ENCODE results near the gene PKD1. TPM values are rescaled to one million over a fixed set of nuclear protein-coding genes. Genes with fewer than 3 reads are reported as not detected.

PKD1 gene
- total RNA-seq, 1 donor from 2014 or later, result 70.0 TPM

DNA sequence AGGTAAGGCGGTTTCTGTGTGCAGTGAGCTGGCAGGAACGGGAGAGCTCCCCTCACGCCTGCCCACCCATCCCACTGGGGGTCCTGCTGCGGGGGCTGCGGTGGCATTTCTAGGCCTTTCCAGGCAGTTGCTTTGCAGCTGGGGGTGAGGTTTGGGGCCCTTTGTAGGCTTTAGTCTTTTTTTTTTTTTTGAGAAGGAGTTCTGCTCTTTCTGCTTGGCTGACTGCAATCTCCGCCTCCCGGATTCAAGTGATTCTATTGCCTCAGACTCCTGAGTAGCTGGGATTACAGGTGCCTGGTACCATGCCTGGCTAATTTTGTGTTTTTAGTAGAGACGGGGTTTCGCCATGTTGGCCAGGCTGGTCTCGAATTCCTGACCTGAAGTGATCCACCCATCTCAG is 76.8 kb downstream of the PKD1 start:
- no peak for DNase-seq (ENCODE audit: low spot score)
- Mint-ChIP-seq H3K4me1 (ENCODE audit: unreplicated experiment) (no peaks in the 10 kb centered on the region), H3K27ac (ENCODE audit: unreplicated experiment) (no peak overlapping the region), H3K36me3 (ENCODE audit: low read depth, unreplicated experiment) (peaks cover 14% of the 10 kb centered on the region), H3K9me3 (ENCODE audit: unreplicated experiment) (no peaks in the 10 kb centered on the region), H3K27me3 (ENCODE audit: unreplicated experiment) (peaks cover 4% of the 10 kb centered on the region), H3K4me3 (ENCODE audit: unreplicated experiment) (no peak overlapping the region)
- TF ChIP-seq CTCF (IDR thresholded peaks at IDR 0.05; ENCODE audit: unreplicated experiment), result no peak

DNA sequence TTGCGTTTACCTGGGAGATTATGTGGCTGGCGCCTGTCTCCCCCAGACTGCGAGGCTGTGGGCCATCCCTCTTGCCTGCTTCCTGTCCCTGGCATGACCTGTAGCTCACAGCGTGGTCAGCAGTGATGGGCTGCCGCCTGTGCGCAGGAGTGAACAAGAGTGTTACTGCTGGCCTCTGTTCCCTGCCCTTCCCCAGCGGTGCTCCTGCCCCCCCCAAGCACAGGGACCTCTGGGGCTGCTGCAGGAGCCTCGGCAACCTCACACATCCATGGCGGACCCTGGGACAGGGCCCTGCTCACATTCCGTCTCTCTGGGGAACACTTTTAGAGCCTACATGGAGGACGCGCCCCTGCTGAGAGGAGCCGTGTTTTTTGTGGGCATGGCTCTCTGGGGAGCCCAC is 77.3 kb downstream of the PKD1 start:
- Mint-ChIP-seq H3K27me3 (ENCODE audit: unreplicated experiment) (peaks cover 4% of the 10 kb centered on the region), H3K4me3 (ENCODE audit: unreplicated experiment) (no peak overlapping the region), H3K9me3 (ENCODE audit: unreplicated experiment) (no peaks in the 10 kb centered on the region), H3K36me3 (ENCODE audit: low read depth, unreplicated experiment) (peaks cover 19% of the 10 kb centered on the region), H3K4me1 (ENCODE audit: unreplicated experiment) (no peaks in the 10 kb centered on the region), H3K27ac (ENCODE audit: unreplicated experiment) (no peak overlapping the region)
- DNase-seq (ENCODE audit: low spot score), result no peak
- no peak for TF ChIP-seq CTCF (IDR thresholded peaks at IDR 0.05; ENCODE audit: unreplicated experiment)

- peak overlapping the region; percentile 42 for H3K4me3 Mint-ChIP-seq (ENCODE audit: unreplicated experiment)
- H3K27me3 Mint-ChIP-seq (ENCODE audit: unreplicated experiment), result peaks cover 4% of the 10 kb centered on the region
- H3K9me3 Mint-ChIP-seq (ENCODE audit: unreplicated experiment), result no peaks in the 10 kb centered on the region
- H3K27ac Mint-ChIP-seq (ENCODE audit: unreplicated experiment), result no peak overlapping the region
- no peak for TF ChIP-seq CTCF (IDR thresholded peaks at IDR 0.05; ENCODE audit: unreplicated experiment)
- DNase-seq (ENCODE audit: low spot score), result no peak
- no peaks in the 10 kb centered on the region for H3K4me1 Mint-ChIP-seq (ENCODE audit: unreplicated experiment)
- peaks cover 23% of the 10 kb centered on the region for H3K36me3 Mint-ChIP-seq (ENCODE audit: low read depth, unreplicated experiment)
Observed at GRCh38 chr16:2057438-2057837, 78.3 kb downstream of the PKD1 start.

- DNase-seq (ENCODE audit: low spot score), result no peak
- H3K4me1 Mint-ChIP-seq (ENCODE audit: unreplicated experiment), result no peaks in the 10 kb centered on the region
- no peak overlapping the region for H3K27ac Mint-ChIP-seq (ENCODE audit: unreplicated experiment)
- no peak for TF ChIP-seq CTCF (IDR thresholded peaks at IDR 0.05; ENCODE audit: unreplicated experiment)
- H3K4me3 Mint-ChIP-seq (ENCODE audit: unreplicated experiment), result peak overlapping the region; percentile 42
- H3K27me3 Mint-ChIP-seq (ENCODE audit: unreplicated experiment), result peaks cover 4% of the 10 kb centered on the region
- H3K36me3 Mint-ChIP-seq (ENCODE audit: low read depth, unreplicated experiment), result peaks cover 25% of the 10 kb centered on the region
- H3K9me3 Mint-ChIP-seq (ENCODE audit: unreplicated experiment), result no peaks in the 10 kb centered on the region
Observed at GRCh38 chr16:2056681-2057407, 78.9 kb downstream of the PKD1 start.

DNA sequence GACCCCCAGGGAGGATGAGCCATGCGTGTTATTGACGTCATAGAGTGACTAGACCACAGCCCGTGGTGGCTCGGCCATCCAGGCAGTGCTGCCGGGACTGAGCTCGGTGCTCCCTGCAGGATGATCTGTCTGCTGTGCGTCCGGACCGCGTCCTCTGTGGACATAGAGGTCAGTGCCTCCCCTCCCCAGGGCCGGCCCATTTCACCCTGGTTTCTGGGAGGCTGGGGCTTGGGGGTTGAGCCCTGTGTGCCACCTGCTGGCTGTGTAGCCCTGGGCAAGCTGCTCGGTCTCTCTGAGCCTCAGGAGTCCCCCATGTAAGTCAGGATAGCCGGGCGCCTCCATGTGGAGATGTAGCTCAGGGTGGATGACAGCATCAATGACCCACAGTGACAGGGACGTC is 79.6 kb downstream of the PKD1 start:
- no peak overlapping the region for H3K4me3 Mint-ChIP-seq (ENCODE audit: unreplicated experiment)
- TF ChIP-seq CTCF (IDR thresholded peaks at IDR 0.05; ENCODE audit: unreplicated experiment), result no peak
- DNase-seq (ENCODE audit: low spot score), result no peak
- no peaks in the 10 kb centered on the region for H3K9me3 Mint-ChIP-seq (ENCODE audit: unreplicated experiment)
- peaks cover 25% of the 10 kb centered on the region for H3K36me3 Mint-ChIP-seq (ENCODE audit: low read depth, unreplicated experiment)
- H3K4me1 Mint-ChIP-seq (ENCODE audit: unreplicated experiment), result no peaks in the 10 kb centered on the region
- H3K27me3 Mint-ChIP-seq (ENCODE audit: unreplicated experiment), result peaks cover 1% of the 10 kb centered on the region
- no peak overlapping the region for H3K27ac Mint-ChIP-seq (ENCODE audit: unreplicated experiment)
